NCI-H2029 (cell line): ENCODE results near the gene ANXA11.

Source experiments
- DNase-seq: peaks from one replicate; lab custom pipeline; 2025; lab: John Stamatoyannopoulos, UW

Gene ANXA11

GRCh38 chr10:80104066-80104926 is 101.0 kb downstream of the ANXA11 start:
- no peak for DNase-seq
